ENCODE measurements around the gene SMAD6. TPM values are rescaled to one million over a fixed set of nuclear protein-coding genes. Genes with fewer than 3 reads are reported as not detected.
A peak's percentile ranks its signal among the peaks of the same experiment; 100 is the strongest.

SMAD6 gene
- total and polyA plus RNA-seq, 2 donors (not counting 1 experiment from before 2014, with no cell fraction given) = 1.2 to 8.9 TPM

- H3K27ac ChIP-seq (ENCODE audit: insufficient read depth, low read length) = no peak overlapping the region
Observed at GRCh38 chr15:66784174-66784573, 82.1 kb downstream of the SMAD6 start.

GRCh38 chr15:66785637-66786036 is 83.6 kb downstream of the SMAD6 start:
- peak; percentile 56 to 84 for DNase-seq (ENCODE audit: low read depth in 2 of 2)
- H2AFZ ChIP-seq (ENCODE audit: low read length) = no peak overlapping the region
- peaks cover 18% of the 10 kb centered on the region for H3K4me1 ChIP-seq (ENCODE audit: control insufficient read depth, extremely low read depth, insufficient read depth, low read length)
- no peaks in the 10 kb centered on the region for H3K36me3 ChIP-seq (ENCODE audit: control insufficient read depth, insufficient read depth, low read length)
- H3K79me2 ChIP-seq (ENCODE audit: control insufficient read depth, insufficient read depth, low read length) = no peaks in the 10 kb centered on the region
- no peak overlapping the region for H3K4me2 ChIP-seq (ENCODE audit: extremely low read depth, insufficient read depth, low read length)
- H4K20me1 ChIP-seq (ENCODE audit: control insufficient read depth, extremely low read depth, insufficient read depth, low read length) = no peaks in the 10 kb centered on the region
- TF ChIP-seq EZH2 (IDR thresholded peaks at IDR 0.05; ENCODE audit: low read length, missing control alignments) (no peak), CTCF (conservative IDR thresholded peaks at IDR 0.05 in 1 of 2, IDR thresholded peaks at IDR 0.05 in 1 of 2; ENCODE audit: low read depth in 1 of 2, low read length in 2 of 2) (no peak)
- H3K27ac ChIP-seq (ENCODE audit: insufficient read depth, low read length) = no peak overlapping the region
- H3K9me3 ChIP-seq (ENCODE audit: control insufficient read depth, insufficient read depth, low read depth, low read length) = no peaks in the 10 kb centered on the region
- no peak overlapping the region for H3K4me3 ChIP-seq (replicated peaks in 1 of 4; ENCODE audit: control extremely low read depth in 1 of 4, insufficient read depth in 1 of 4, low read depth in 3 of 4, low read length in 4 of 4)
- no peak overlapping the region for H3K9ac ChIP-seq (ENCODE audit: insufficient read depth, low read length)
- H3K27me3 ChIP-seq (ENCODE audit: control insufficient read depth, insufficient read depth, low read length) = no peaks in the 10 kb centered on the region

More at GRCh38 chr15:66784174-66784573, 82.1 kb downstream of the SMAD6 start:
- TF ChIP-seq CTCF (conservative IDR thresholded peaks at IDR 0.05 in 1 of 2, IDR thresholded peaks at IDR 0.05 in 1 of 2; ENCODE audit: low read depth in 1 of 2, low read length in 2 of 2) (no peak), EZH2 (IDR thresholded peaks at IDR 0.05; ENCODE audit: low read length, missing control alignments) (no peak)
- H4K20me1 ChIP-seq (ENCODE audit: control insufficient read depth, extremely low read depth, insufficient read depth, low read length) = no peaks in the 10 kb centered on the region
- H3K36me3 ChIP-seq (ENCODE audit: control insufficient read depth, insufficient read depth, low read length) = no peaks in the 10 kb centered on the region
- H2AFZ ChIP-seq (ENCODE audit: low read length) = no peak overlapping the region
- peaks cover 23% of the 10 kb centered on the region for H3K4me1 ChIP-seq (ENCODE audit: control insufficient read depth, extremely low read depth, insufficient read depth, low read length)
- H3K4me3 ChIP-seq (replicated peaks in 1 of 4; ENCODE audit: control extremely low read depth in 1 of 4, insufficient read depth in 1 of 4, low read depth in 3 of 4, low read length in 4 of 4) = no peak overlapping the region
- no peaks in the 10 kb centered on the region for H3K79me2 ChIP-seq (ENCODE audit: control insufficient read depth, insufficient read depth, low read length)
- H3K9ac ChIP-seq (ENCODE audit: insufficient read depth, low read length) = no peak overlapping the region
- H3K27me3 ChIP-seq (ENCODE audit: control insufficient read depth, insufficient read depth, low read length) = no peaks in the 10 kb centered on the region
- H3K9me3 ChIP-seq (ENCODE audit: control insufficient read depth, insufficient read depth, low read depth, low read length) = no peaks in the 10 kb centered on the region
- no peak overlapping the region for H3K4me2 ChIP-seq (ENCODE audit: extremely low read depth, insufficient read depth, low read length)
- DNase-seq (ENCODE audit: low read depth in 2 of 2) = no peak

- no peaks in the 10 kb centered on the region for H4K20me1 ChIP-seq (ENCODE audit: control insufficient read depth, extremely low read depth, insufficient read depth, low read length)
- TF ChIP-seq CTCF (conservative IDR thresholded peaks at IDR 0.05 in 1 of 2, IDR thresholded peaks at IDR 0.05 in 1 of 2; ENCODE audit: low read depth in 1 of 2, low read length in 2 of 2) (no peak), EZH2 (IDR thresholded peaks at IDR 0.05; ENCODE audit: low read length, missing control alignments) (no peak)
- no peak overlapping the region for H3K4me3 ChIP-seq (replicated peaks in 1 of 4; ENCODE audit: control extremely low read depth in 1 of 4, insufficient read depth in 1 of 4, low read depth in 3 of 4, low read length in 4 of 4)
- peaks cover 16% of the 10 kb centered on the region for H3K4me1 ChIP-seq (ENCODE audit: control insufficient read depth, extremely low read depth, insufficient read depth, low read length)
- no peak overlapping the region for H3K27ac ChIP-seq (ENCODE audit: insufficient read depth, low read length)
- H3K27me3 ChIP-seq (ENCODE audit: control insufficient read depth, insufficient read depth, low read length) = no peaks in the 10 kb centered on the region
- no peak overlapping the region for H2AFZ ChIP-seq (ENCODE audit: low read length)
- H3K79me2 ChIP-seq (ENCODE audit: control insufficient read depth, insufficient read depth, low read length) = no peaks in the 10 kb centered on the region
- no peaks in the 10 kb centered on the region for H3K36me3 ChIP-seq (ENCODE audit: control insufficient read depth, insufficient read depth, low read length)
- DNase-seq (ENCODE audit: low read depth in 2 of 2) = no peak
- no peaks in the 10 kb centered on the region for H3K9me3 ChIP-seq (ENCODE audit: control insufficient read depth, insufficient read depth, low read depth, low read length)
- no peak overlapping the region for H3K4me2 ChIP-seq (ENCODE audit: extremely low read depth, insufficient read depth, low read length)
- no peak overlapping the region for H3K9ac ChIP-seq (ENCODE audit: insufficient read depth, low read length)
Observed at GRCh38 chr15:66786222-66786621, 84.2 kb downstream of the SMAD6 start.

All from fibroblast of lung (primary cell).